Lower leg skin (tissue), 3 donors: ENCODE results near the gene HMGN1.

Source experiments
- POLR2A ChIP-seq, 2 donors: fragments of 450-650 bp; IDR thresholded peaks; one replicate each; pipeline ENCODE4 v1.6.1; 2016 to 2017; ENCODE audit warnings: antibody characterized with exemption in 2 of 2, mild to moderate bottlenecking in 1 of 2, moderate library complexity in 1 of 2
- TF ChIP-seq, protein P1 (sequence below), 3 donors: fragments of 450-650 bp; IDR thresholded peaks; one replicate each; pipeline ENCODE4 v1.5.1; 2016; ENCODE audit warnings: antibody characterized with exemption in 3 of 3, mild to moderate bottlenecking in 3 of 3, moderate library complexity in 2 of 3

DNA sequence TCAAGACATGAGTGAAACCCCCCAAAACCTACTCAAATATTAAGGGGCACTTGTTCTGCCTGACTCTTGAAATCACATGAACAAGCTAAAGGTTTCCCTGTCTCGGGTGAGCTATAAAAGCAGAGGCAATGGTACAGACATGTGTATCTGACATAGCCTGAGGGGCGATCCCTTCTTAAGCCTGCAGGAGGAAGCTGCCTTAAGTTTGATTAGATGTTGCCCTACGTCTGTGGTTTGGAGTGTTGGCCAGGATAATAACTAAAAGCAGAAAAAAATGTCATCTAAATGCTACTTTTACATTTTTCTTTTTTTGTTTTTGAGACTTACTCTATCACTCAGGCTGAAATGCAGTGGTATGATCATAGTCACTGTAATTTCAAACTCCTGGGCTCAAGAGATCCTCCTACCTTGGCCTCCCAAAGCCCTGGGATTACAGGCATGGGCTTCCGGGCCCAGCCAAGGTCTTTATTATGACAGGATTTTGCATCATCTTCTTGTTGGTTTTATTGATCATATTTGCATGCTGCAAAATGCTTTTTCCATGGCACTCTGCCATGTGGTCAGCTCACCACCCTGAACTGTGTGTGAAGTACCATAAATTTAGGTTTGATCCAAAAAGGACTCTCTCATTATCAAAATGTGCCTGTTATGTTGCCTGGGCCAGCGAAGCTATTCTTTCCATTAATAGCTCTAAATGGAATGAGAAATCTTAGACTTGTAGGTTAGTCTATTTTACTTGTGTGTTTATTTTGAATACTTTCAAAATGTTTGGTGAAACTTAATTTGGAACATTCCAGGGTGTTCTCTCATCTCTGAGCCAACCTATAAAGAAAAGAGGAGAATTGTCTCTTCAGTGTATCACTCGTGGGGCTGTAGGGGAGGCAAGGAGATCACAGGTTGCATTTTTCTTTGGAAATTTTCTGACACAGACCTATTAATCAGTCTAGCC lies 15.0 kb upstream of the HMGN1 start:
- TF ChIP-seq, protein P1, sequence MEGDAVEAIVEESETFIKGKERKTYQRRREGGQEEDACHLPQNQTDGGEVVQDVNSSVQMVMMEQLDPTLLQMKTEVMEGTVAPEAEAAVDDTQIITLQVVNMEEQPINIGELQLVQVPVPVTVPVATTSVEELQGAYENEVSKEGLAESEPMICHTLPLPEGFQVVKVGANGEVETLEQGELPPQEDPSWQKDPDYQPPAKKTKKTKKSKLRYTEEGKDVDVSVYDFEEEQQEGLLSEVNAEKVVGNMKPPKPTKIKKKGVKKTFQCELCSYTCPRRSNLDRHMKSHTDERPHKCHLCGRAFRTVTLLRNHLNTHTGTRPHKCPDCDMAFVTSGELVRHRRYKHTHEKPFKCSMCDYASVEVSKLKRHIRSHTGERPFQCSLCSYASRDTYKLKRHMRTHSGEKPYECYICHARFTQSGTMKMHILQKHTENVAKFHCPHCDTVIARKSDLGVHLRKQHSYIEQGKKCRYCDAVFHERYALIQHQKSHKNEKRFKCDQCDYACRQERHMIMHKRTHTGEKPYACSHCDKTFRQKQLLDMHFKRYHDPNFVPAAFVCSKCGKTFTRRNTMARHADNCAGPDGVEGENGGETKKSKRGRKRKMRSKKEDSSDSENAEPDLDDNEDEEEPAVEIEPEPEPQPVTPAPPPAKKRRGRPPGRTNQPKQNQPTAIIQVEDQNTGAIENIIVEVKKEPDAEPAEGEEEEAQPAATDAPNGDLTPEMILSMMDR (IDR thresholded peaks at IDR 0.05) = no peak
- TF ChIP-seq POLR2A (IDR thresholded peaks at IDR 0.05) = no peak
